GM12872 (cell line): ENCODE results near the gene TMEM217.

Experiments
- TF ChIP-seq, protein P1 (sequence below): IDR thresholded peaks from 3 replicates; pipeline ENCODE4 v1.5.1; 2011; ENCODE audit warnings: low read depth, mild to moderate bottlenecking, low read length, moderate library complexity; ENCODE audit not compliant: insufficient read depth

The TMEM217 gene

DNA sequence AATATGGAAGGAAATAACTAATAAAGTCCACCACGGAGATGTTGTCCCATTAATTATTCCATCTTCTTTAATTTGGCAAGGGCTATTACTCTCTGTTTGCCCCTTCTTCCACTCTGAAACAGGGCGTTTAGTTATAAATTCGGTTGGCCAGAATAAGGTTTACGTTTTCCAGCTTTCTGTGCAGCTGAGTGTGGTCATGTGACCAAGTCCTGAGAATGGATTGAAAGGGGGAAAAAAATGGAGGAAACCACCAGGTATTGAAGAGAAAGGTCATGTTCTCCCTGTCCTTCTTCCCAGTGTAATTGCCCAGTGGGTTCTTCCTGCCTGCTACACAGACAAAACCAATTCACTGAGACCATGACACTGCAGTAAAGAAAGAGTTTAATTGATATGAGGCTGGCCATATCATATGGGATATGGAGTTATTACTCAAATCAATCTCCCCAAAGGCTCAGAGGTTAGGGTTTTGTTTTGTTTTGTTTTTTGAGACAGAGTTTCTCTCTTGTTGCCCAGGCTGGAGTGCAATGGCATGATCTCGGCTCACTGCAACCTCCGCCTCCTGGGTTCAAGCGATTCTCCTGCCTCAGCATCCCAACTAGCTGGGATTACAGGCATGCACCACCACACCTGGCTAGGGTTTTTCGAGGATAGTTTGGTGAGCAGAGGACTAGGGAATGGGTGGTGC is 14.7 kb downstream of the TMEM217 start:
- TF ChIP-seq, protein P1, sequence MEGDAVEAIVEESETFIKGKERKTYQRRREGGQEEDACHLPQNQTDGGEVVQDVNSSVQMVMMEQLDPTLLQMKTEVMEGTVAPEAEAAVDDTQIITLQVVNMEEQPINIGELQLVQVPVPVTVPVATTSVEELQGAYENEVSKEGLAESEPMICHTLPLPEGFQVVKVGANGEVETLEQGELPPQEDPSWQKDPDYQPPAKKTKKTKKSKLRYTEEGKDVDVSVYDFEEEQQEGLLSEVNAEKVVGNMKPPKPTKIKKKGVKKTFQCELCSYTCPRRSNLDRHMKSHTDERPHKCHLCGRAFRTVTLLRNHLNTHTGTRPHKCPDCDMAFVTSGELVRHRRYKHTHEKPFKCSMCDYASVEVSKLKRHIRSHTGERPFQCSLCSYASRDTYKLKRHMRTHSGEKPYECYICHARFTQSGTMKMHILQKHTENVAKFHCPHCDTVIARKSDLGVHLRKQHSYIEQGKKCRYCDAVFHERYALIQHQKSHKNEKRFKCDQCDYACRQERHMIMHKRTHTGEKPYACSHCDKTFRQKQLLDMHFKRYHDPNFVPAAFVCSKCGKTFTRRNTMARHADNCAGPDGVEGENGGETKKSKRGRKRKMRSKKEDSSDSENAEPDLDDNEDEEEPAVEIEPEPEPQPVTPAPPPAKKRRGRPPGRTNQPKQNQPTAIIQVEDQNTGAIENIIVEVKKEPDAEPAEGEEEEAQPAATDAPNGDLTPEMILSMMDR = no peak

GRCh38 chr6:37242429-37243052 is 15.4 kb downstream of the TMEM217 start:
- TF ChIP-seq, protein P1 = no peak

DNA sequence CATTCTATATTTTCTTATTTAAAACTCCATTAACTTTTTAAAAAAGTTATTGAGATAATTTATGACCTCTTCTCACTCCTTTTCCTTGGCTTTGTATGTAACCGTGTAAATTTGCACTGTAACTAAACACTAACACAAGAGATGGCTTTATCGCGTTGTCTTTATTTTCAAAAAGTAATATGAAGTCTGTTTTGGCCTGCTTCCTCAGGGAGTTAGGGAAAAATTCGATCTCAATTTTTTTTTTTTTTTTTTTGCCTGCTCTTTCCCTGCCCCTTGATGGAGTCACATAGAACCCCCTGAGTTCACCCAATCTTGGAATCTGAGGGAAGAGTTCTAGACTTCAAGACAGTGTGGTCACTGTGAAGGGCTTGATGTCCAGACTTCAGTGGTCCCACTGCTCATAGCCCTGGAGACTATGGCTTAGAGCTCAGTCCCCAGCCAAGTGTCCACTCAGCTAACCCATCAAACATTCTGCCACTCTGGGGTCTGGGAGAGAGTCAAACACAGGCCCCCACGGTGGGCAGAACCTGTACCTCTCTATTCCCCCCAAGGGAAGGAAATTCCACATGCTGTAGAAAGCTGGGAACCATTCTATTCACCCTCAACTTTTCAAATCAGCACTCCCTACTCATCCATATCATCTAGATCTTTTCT is 16.0 kb downstream of the TMEM217 start:
- TF ChIP-seq, protein P1 = no peak

DNA sequence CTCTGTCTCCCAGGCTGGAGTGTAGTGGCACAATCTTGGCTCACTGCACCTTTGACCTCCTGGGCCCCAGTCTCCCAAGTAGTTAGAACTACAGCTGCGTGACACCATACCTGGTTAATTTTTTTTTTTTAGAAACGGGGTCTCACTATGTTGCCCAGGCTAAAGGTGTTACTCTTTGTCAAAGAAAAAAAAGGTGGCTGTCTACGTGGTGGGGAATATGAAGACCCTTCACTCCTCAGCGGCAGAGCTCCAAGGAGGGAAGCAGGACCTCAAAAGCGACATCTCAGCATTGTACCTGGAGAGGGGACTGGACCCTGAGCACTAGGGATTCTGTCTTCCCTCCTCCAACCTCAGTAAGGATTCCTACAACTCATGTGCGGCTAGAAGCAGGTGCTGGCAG is 16.8 kb downstream of the TMEM217 start:
- TF ChIP-seq, protein P1 = no peak

DNA sequence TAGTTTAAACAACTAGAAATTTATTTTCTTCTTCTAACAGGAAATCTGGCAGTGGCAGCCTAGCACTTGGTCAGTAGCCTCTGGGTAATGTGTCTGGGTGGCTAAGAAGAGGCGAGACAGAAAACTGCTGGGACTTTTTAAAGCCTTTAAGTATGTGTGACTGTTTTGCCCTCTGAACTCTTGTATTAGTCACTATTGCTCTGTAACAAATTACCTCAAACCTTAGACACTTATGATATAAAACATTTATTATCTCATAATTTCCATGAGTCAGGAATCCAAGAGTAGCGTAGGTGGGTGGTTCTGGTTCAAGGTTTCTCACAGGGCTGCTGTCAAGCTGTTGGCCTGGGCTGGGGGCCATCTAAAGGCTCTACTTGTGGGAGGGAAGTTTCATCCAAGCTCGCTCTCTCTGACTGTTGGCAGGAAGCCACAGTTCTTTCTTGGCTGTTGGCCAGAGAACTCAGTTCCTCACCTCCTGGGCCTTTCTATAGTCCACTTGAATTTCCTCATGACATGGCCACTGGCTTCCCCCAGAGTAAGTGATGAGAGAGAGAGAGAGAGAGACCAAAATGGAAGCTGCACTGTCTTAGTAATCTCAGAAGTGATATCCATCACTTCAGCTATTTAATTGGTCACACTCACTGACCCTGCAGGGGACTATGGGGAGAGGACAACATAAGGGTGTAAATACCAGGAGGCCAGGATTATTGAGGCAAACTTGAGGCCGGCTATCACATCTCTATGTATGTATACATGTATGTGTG is 17.8 kb downstream of the TMEM217 start:
- TF ChIP-seq, protein P1 = no peak

GRCh38 chr6:37239526-37239925 is 18.4 kb downstream of the TMEM217 start:
- TF ChIP-seq, protein P1 = no peak

DNA sequence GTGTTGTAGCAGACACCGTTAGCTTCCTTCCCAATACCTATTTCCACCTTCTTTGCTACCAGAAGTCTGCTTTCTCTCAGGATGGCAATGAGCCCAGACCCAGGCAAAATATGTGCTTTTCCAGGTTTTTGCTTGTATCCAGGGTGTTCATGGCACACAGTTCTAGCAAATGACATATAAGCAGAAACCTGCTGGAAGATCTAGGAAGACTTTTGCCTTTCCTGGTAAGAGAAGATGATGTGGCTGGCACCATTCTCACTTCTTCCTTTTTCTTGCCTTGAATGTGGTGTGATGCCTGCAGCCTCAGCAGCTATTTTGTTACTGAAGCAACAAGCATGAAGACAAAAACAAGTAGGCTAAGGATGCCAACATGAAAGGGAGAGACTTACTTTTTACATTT is 19.6 kb downstream of the TMEM217 start:
- TF ChIP-seq, protein P1 = no peak
